Stomach (tissue), 9 donors: Measurements from ENCODE around the gene SF3B3. TPM values are rescaled to one million over a fixed set of nuclear protein-coding genes. Genes with fewer than 3 reads are reported as not detected.

Experiments
- DNase-seq, 2 donors: peaks; one replicate each; pipeline versions ENCODE4 v3.0.0 to v3.0.0-alpha.2; 2013 to 2019
- H3K27ac ChIP-seq, 5 donors: fragments of 200-600 bp in 4 of 5; sonication (generic) in 4 of 5; one replicate each; pipeline ENCODE4 v1.5.1; 2013 to 2019; ENCODE audit warnings: mild to moderate bottlenecking in 1 of 5, moderate library complexity in 1 of 5
- H3K27me3 ChIP-seq, 3 donors: fragments of 200-600 bp; sonication (generic); one replicate each; pipeline ENCODE4 v1.5.1; 2017 to 2019; ENCODE audit warnings: mixed run types in 1 of 3
- H3K36me3 ChIP-seq, 4 donors: fragments of 200-600 bp; sonication (generic); 1 replicate in 3 of 4; 2 replicates in 1 of 4; pipeline ENCODE4 v1.5.1; 2016 to 2019
- H3K4me1 ChIP-seq, 4 donors: fragments of 200-600 bp; sonication (generic); one replicate each; pipeline ENCODE4 v1.5.1; 2016 to 2019
- H3K4me3 ChIP-seq, 4 donors: fragments of 200-600 bp; sonication (generic) in 3 of 4; one replicate each; pipeline ENCODE4 v1.5.1; 2016 to 2019; ENCODE audit warnings: mild to moderate bottlenecking in 1 of 4
- H3K9me3 ChIP-seq, 4 donors: fragments of 200-600 bp; sonication (generic); one replicate each; pipeline ENCODE4 v1.5.1; 2016 to 2019
- EP300 ChIP-seq: sonication (generic); formaldehyde crosslinking; IDR thresholded peaks from one replicate; pipeline ENCODE4 v1.6.1; 2017; ENCODE audit warnings: antibody characterized with exemption
- POLR2A ChIP-seq, 4 donors: fragments of 450-650 bp; IDR thresholded peaks; one replicate each; pipeline ENCODE4 v1.6.1; 2016; ENCODE audit warnings: antibody characterized with exemption in 4 of 4, control low read depth in 2 of 4, mild to moderate bottlenecking in 1 of 4, moderate library complexity in 1 of 4
- POLR2AphosphoS5 ChIP-seq, 3 donors: sonication (generic); formaldehyde crosslinking; IDR thresholded peaks; one replicate each; pipeline ENCODE4 v1.6.1; 2016; ENCODE audit warnings: antibody characterized with exemption in 3 of 3
- WGBS, 5 donors: extraction: QIAGEN DNeasy Blood & Tissue Kit in 3 of 5; methylation state at CpG; one replicate each; pipeline versions ENCODE4 v1.1.5 to v1.1.7; 2013 to 2018; 5-methylcytosine and 5-hydroxymethylcytosine counted together
- intact Hi-C: fragments of 100-400 bp; cut with DNase I; formaldehyde crosslinking; loops from one replicate; pipeline ENCODE4 v1.15.1; 2023; ENCODE audit warnings: low total_unique reads
- polyA plus RNA-seq, 3 donors: library from polyadenylated mRNA; stranded (reverse); fragments of 200-250 nt; gene quantifications; one replicate each; pipeline ENCODE4 v1.2.3, GENCODE V29; 2013
- total RNA-seq, 5 donors: library from RNA; depleted of rRNA; stranded (reverse); fragments of >200 nt; gene quantifications; one replicate each; pipeline versions ENCODE4 v1.1.0 to v1.2.3, GENCODE V29; 2014 to 2016
- TF ChIP-seq, protein P1 (sequence below), 7 experiments: fragments of 450-650 bp in 4 of 7; fragments of 200-600 bp in 3 of 7; sonication (generic) in 3 of 7; IDR thresholded peaks; one replicate each; pipeline ENCODE4 v1.5.1; 2016 to 2019; ENCODE audit warnings: antibody characterized with exemption in 7 of 7, control low read depth in 2 of 7, mild to moderate bottlenecking in 1 of 7
- donor health status: healthy with polysubstance abuse.
- donor health status: Bipolar disorder and iron deficiency.
- donor health status: healthy.

Gene SF3B3
- total and polyA plus RNA-seq, 8 donors: 30.8 to 141 (median 79.8) TPM

DNA sequence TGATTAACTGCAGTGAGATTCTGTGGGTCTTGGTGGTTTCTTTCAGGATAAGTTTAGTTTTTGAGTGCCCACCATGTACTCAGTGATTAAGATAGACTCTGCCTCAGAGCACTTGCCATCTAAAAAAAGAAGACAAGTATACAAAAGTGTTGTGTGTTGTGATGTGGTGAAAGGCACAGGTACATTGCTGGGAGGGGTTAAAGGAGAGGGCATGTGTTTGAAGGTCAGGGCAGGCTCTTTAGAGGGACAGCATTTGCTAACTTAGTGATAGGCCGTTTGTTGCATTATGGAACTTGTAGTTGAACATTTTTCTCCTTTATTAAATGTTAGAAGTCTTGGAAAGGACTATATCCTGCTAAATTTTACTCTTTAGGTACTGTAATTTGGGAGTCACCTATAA, 26.5 kb downstream of the SF3B3 start:
- Histone ChIP-seq H3K4me1 (peaks cover 0 to 7% (median 3%) of the 10 kb centered on the region in 4 donors), H3K4me3 (no peak overlapping the region), H3K9me3 (no peaks in the 10 kb centered on the region), H3K36me3 (peaks cover 62 to 100% (median 100%) of the 10 kb centered on the region in 4 donors), H3K27me3 (no peaks in the 10 kb centered on the region), H3K27ac (no peak overlapping the region)
- intact Hi-C loops: no loop called here
- WGBS, 5 donors: 0 to 84% (median 39%) methylated on average over 1 of the region's 1 CpG
- DNase-seq: no peak
- TF ChIP-seq POLR2AphosphoS5 (IDR thresholded peaks at IDR 0.05) (no peak), EP300 (no peak), POLR2A (IDR thresholded peaks at IDR 0.05) (no peak)
- TF ChIP-seq, protein P1, sequence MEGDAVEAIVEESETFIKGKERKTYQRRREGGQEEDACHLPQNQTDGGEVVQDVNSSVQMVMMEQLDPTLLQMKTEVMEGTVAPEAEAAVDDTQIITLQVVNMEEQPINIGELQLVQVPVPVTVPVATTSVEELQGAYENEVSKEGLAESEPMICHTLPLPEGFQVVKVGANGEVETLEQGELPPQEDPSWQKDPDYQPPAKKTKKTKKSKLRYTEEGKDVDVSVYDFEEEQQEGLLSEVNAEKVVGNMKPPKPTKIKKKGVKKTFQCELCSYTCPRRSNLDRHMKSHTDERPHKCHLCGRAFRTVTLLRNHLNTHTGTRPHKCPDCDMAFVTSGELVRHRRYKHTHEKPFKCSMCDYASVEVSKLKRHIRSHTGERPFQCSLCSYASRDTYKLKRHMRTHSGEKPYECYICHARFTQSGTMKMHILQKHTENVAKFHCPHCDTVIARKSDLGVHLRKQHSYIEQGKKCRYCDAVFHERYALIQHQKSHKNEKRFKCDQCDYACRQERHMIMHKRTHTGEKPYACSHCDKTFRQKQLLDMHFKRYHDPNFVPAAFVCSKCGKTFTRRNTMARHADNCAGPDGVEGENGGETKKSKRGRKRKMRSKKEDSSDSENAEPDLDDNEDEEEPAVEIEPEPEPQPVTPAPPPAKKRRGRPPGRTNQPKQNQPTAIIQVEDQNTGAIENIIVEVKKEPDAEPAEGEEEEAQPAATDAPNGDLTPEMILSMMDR (IDR thresholded peaks at IDR 0.05): no peak

GRCh38 chr16:70551788-70552187, 28.2 kb downstream of the SF3B3 start:
- no peak overlapping the region for H3K27ac ChIP-seq
- no peaks in the 10 kb centered on the region for H3K27me3 ChIP-seq
- 55 to 82% (median 81%) methylated on average over 3 of the region's 3 CpGs for WGBS, 5 donors
- H3K4me3 ChIP-seq: no peak overlapping the region
- no peak for DNase-seq
- H3K9me3 ChIP-seq: no peaks in the 10 kb centered on the region
- H3K36me3 ChIP-seq: peaks cover 71 to 100% (median 100%) of the 10 kb centered on the region in 4 donors
- intact Hi-C loops: no loop called here
- peaks cover 0 to 7% (median 3%) of the 10 kb centered on the region in 4 donors for H3K4me1 ChIP-seq
- no peak for TF ChIP-seq POLR2A (IDR thresholded peaks at IDR 0.05)
- TF ChIP-seq, protein P1 (IDR thresholded peaks at IDR 0.05): no peak
- no peak for TF ChIP-seq POLR2AphosphoS5 (IDR thresholded peaks at IDR 0.05)
- TF ChIP-seq EP300: no peak

- Histone ChIP-seq H3K9me3 (no peaks in the 10 kb centered on the region), H3K27ac (peak overlapping the region in 1 of 5 donors; percentile 47), H3K36me3 (peaks cover 75 to 100% (median 100%) of the 10 kb centered on the region in 4 donors), H3K4me1 (peaks cover 0 to 7% (median 3%) of the 10 kb centered on the region in 4 donors), H3K27me3 (no peaks in the 10 kb centered on the region), H3K4me3 (no peak overlapping the region)
- TF ChIP-seq POLR2A (IDR thresholded peaks at IDR 0.05) (no peak), POLR2AphosphoS5 (IDR thresholded peaks at IDR 0.05) (no peak), EP300 (no peak)
- TF ChIP-seq, protein P1 (IDR thresholded peaks at IDR 0.05): no peak
- intact Hi-C loops: no loop called here
- no peak for DNase-seq
- 88 to 97% (median 92%) methylated on average over 8 of the region's 8 CpGs for WGBS, 5 donors
These were observed 29.1 kb downstream of the SF3B3 start for GRCh38 chr16:70552675-70553074.

DNA sequence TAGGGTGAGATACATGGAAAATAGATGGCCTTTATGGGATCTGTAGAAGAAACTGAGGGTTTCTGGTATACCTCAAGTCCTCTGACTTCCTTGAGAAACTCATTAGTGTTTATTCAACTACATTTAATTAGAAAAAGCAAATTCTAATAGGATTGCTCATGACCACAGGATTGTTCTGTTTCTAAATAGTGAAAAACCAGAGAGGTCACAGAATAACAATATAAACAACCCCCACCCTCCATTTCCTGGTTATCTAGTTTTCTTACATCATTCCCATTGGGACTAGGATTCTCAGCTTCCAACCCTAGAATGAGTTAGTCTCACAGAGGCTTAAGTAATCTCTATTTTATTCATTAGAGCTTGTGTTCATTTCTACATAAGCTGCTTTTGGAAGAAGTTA, 30.0 kb downstream of the SF3B3 start:
- DNase-seq: no peak
- H3K36me3 ChIP-seq: peaks cover 73 to 100% (median 100%) of the 10 kb centered on the region in 4 donors
- TF ChIP-seq POLR2A (IDR thresholded peaks at IDR 0.05) (no peak), POLR2AphosphoS5 (IDR thresholded peaks at IDR 0.05) (peak in 1 of 3 donors; percentile 18)
- TF ChIP-seq, protein P1 (IDR thresholded peaks at IDR 0.05): no peak
- no peaks in the 10 kb centered on the region for H3K9me3 ChIP-seq
- H3K4me3 ChIP-seq: no peak overlapping the region
- H3K27ac ChIP-seq: peak overlapping the region in 2 of 5 donors; percentile 5 to 47
- no peaks in the 10 kb centered on the region for H3K27me3 ChIP-seq
- intact Hi-C loops: no loop called here
- H3K4me1 ChIP-seq: peaks cover 0 to 7% (median 3%) of the 10 kb centered on the region in 4 donors
